Body of pancreas (tissue), 4 donors: ENCODE data around the gene PLEKHA7. TPM values are rescaled to one million over a fixed set of nuclear protein-coding genes. Genes with fewer than 3 reads are reported as not detected.

Source experiments
- ATAC-seq: fragments of 150-250 bp; one replicate; pipeline ENCODE4 v1.9.1; 2016
- DNase-seq, 4 donors: peaks; one replicate each; pipeline ENCODE4 v3.0.0-alpha.2; 2019
- H3K27ac ChIP-seq, 4 donors: fragments of 200-600 bp; sonication (generic); 1 replicate in 3 of 4; 2 replicates in 1 of 4; pipeline versions ENCODE4 v1.5.1 to v1.6.1; 2016 to 2019; ENCODE audit warnings: mild to moderate bottlenecking in 1 of 4, mixed read lengths in 1 of 4, moderate library complexity in 1 of 4
- H3K27me3 ChIP-seq, 2 donors: fragments of 200-600 bp; sonication (generic); one replicate each; pipeline ENCODE4 v1.6.0; 2016; ENCODE audit warnings: mild to moderate bottlenecking in 1 of 2
- H3K36me3 ChIP-seq, 2 donors: fragments of 200-600 bp; sonication (generic); replicated peaks in 1 of 2; 2 replicates each; pipeline ENCODE4 v1.5.1; 2016; ENCODE audit warnings: low read depth in 2 of 2; ENCODE audit not compliant: insufficient read depth in 1 of 2
- H3K4me1 ChIP-seq: fragments of 200-600 bp; sonication (generic); one replicate; pipeline ENCODE4 v1.6.0; 2016
- H3K4me3 ChIP-seq, 2 donors: fragments of 200-600 bp; sonication (generic); 1 replicate in 1 of 2; 2 replicates in 1 of 2; pipeline ENCODE4 v1.5.1; 2016 to 2019
- H3K9me3 ChIP-seq, 3 donors: fragments of 200-600 bp; sonication (generic); 1 replicate in 2 of 3; 2 replicates in 1 of 3; pipeline ENCODE4 v1.5.1; 2016
- POLR2A ChIP-seq, 3 donors: fragments of 450-650 bp; IDR thresholded peaks; one replicate each; pipeline ENCODE4 v1.6.1; 2016; ENCODE audit warnings: antibody characterized with exemption in 3 of 3, mild to moderate bottlenecking in 2 of 3
- WGBS, 2 donors: methylation state at CpG; one replicate each; pipeline ENCODE4 v1.1.5; 2017; 5-methylcytosine and 5-hydroxymethylcytosine counted together
- intact Hi-C: fragments of 100-400 bp; cut with DNase I; formaldehyde crosslinking; loops from one replicate; pipeline ENCODE4 v1.15.1; 2023
- total RNA-seq, 2 donors: library from RNA; depleted of rRNA; stranded (reverse); fragments of >200 nt; gene quantifications; one replicate each; pipeline ENCODE4 v1.1.0, GENCODE V29; 2016
- TF ChIP-seq, protein P1 (sequence below), 7 experiments: fragments of 450-650 bp in 4 of 7; fragments of 200-600 bp in 3 of 7; sonication (generic) in 3 of 7; IDR thresholded peaks; one replicate each; pipeline ENCODE4 v1.5.1; 2016 to 2019; ENCODE audit warnings: antibody characterized with exemption in 7 of 7

The PLEKHA7 gene
- total RNA-seq, 2 donors from 2014 or later: 30.4 to 34.6 TPM

GRCh38 chr11:17020831-17021230 is 6.6 kb upstream of the PLEKHA7 start:
- no peak for ATAC-seq
- TF ChIP-seq, protein P1, sequence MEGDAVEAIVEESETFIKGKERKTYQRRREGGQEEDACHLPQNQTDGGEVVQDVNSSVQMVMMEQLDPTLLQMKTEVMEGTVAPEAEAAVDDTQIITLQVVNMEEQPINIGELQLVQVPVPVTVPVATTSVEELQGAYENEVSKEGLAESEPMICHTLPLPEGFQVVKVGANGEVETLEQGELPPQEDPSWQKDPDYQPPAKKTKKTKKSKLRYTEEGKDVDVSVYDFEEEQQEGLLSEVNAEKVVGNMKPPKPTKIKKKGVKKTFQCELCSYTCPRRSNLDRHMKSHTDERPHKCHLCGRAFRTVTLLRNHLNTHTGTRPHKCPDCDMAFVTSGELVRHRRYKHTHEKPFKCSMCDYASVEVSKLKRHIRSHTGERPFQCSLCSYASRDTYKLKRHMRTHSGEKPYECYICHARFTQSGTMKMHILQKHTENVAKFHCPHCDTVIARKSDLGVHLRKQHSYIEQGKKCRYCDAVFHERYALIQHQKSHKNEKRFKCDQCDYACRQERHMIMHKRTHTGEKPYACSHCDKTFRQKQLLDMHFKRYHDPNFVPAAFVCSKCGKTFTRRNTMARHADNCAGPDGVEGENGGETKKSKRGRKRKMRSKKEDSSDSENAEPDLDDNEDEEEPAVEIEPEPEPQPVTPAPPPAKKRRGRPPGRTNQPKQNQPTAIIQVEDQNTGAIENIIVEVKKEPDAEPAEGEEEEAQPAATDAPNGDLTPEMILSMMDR (IDR thresholded peaks at IDR 0.05): no peak
- no peak for TF ChIP-seq POLR2A (IDR thresholded peaks at IDR 0.05)
- intact Hi-C loops: no loop called here
- peaks cover 3% of the 10 kb centered on the region for H3K4me1 ChIP-seq
- 90 to 100% methylated on average over 1 of the region's 1 CpG for WGBS, 2 donors
- H3K9me3 ChIP-seq: no peaks in the 10 kb centered on the region
- no peak for DNase-seq
- H3K4me3 ChIP-seq: no peak overlapping the region
- no peaks in the 10 kb centered on the region for H3K27me3 ChIP-seq
- H3K36me3 ChIP-seq: no peaks in the 10 kb centered on the region
- no peak overlapping the region for H3K27ac ChIP-seq

- no peak for TF ChIP-seq POLR2A (IDR thresholded peaks at IDR 0.05)
- TF ChIP-seq, protein P1 (IDR thresholded peaks at IDR 0.05): no peak
- H3K4me1 ChIP-seq: peaks cover 14% of the 10 kb centered on the region
- H3K4me3 ChIP-seq: no peak overlapping the region
- H3K9me3 ChIP-seq: no peaks in the 10 kb centered on the region
- 68 to 87% methylated on average over 1 of the region's 1 CpG for WGBS, 2 donors
- no peaks in the 10 kb centered on the region for H3K36me3 ChIP-seq
- no peaks in the 10 kb centered on the region for H3K27me3 ChIP-seq
- DNase-seq (no peak), ATAC-seq (no peak)
- intact Hi-C loops: no loop called here
- no peak overlapping the region for H3K27ac ChIP-seq
These were observed 5.0 kb upstream of the PLEKHA7 start for GRCh38 chr11:17019232-17019631.

- intact Hi-C loops: no loop called here
- no peaks in the 10 kb centered on the region for H3K9me3 ChIP-seq
- peak overlapping the region in 3 of 4 donors; percentile 79 to 95 (median 84) for H3K27ac ChIP-seq
- ATAC-seq (no peak), DNase-seq (peak; percentile 42 to 80 (median 67))
- TF ChIP-seq, protein P1 (IDR thresholded peaks at IDR 0.05): no peak
- no peak for TF ChIP-seq POLR2A (IDR thresholded peaks at IDR 0.05)
- 56 to 76% methylated on average over 14 to 16 of the region's 16 CpGs for WGBS, 2 donors
- no peaks in the 10 kb centered on the region for H3K36me3 ChIP-seq
- H3K27me3 ChIP-seq: no peaks in the 10 kb centered on the region
- no peak overlapping the region for H3K4me3 ChIP-seq
- peaks cover 32% of the 10 kb centered on the region for H3K4me1 ChIP-seq
These were observed 1.5 kb upstream of the PLEKHA7 start for GRCh38 chr11:17015627-17016126.

- DNase-seq: peak in 3 of 4 donors; percentile 24 to 45 (median 26)
- intact Hi-C loops: no loop called here
- 12 to 24% methylated on average over 24 to 25 of the region's 25 CpGs for WGBS, 2 donors
These were observed 816 bp upstream of the PLEKHA7 start for GRCh38 chr11:17014833-17015626.

More at GRCh38 chr11:17014833-17015626, 816 bp upstream of the PLEKHA7 start:
- Histone ChIP-seq H3K9me3 (no peaks in the 10 kb centered on the region), H3K27ac (peak overlapping the region; percentile 79 to 95 (median 84)), H3K4me1 (peaks cover 32% of the 10 kb centered on the region), H3K4me3 (peak overlapping the region in 1 of 2 donors; percentile 13), H3K27me3 (no peaks in the 10 kb centered on the region), H3K36me3 (no peaks in the 10 kb centered on the region)
- TF ChIP-seq POLR2A (IDR thresholded peaks at IDR 0.05): peak in 1 of 3 donors; percentile 19
- TF ChIP-seq, protein P1 (IDR thresholded peaks at IDR 0.05): peak; percentile 23 to 51 (median 37)
- no peak for ATAC-seq
